Mucosa of gallbladder (tissue), 1 donor: ENCODE measurements around the gene DOHH. TPM values are rescaled to one million over a fixed set of nuclear protein-coding genes. Genes with fewer than 3 reads are reported as not detected.

ENCODE experiments used
- DNase-seq: peaks from one replicate; pipeline ENCODE4 v3.0.0-alpha.2; 2020; ENCODE audit warnings: low spot score
- total RNA-seq: library from RNA; stranded (reverse); gene quantifications from one replicate; pipeline ENCODE4 v1.2.1, GENCODE V29; 2021
- donor health status: DM: no; HTN: no; CAD: no.

The DOHH gene
- total RNA-seq, 1 donor from 2014 or later = 11.6 TPM

DNA sequence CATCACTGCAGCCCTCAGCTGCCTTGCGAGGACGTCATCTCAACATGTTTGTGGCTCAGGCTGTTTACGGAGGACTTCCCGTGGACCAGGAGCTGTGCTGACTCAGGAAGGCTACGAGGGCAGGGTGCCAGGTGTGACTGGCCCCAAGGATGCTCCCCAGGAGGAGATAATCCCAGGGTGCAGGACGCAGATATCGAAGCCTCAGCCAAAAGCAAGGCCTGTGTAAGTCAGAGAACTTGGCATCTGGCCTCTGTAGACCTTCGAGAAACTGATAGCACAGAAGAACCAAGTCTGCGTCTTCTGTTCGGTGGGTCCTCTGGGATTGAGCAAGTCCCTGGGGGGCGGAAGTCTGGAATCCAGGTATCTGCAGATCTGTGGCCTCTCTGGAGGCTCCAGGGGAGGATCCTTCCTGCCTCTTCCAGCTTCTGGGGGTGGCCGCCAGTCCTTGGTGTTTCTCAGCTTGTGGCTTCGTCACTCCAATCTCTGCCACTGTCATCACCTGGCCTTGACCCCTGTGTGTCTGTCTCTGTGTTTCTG, 2.6 kb upstream of the DOHH start:
- DNase-seq = no peak

- DNase-seq = no peak
These were observed 1.3 kb upstream of the DOHH start for GRCh38 chr19:3501780-3502179.

- DNase-seq = no peak
These were observed 591 bp downstream of the DOHH start for GRCh38 chr19:3499738-3500428.

- DNase-seq = no peak
These were observed 2.5 kb downstream of the DOHH start for GRCh38 chr19:3497757-3498520.

DNA sequence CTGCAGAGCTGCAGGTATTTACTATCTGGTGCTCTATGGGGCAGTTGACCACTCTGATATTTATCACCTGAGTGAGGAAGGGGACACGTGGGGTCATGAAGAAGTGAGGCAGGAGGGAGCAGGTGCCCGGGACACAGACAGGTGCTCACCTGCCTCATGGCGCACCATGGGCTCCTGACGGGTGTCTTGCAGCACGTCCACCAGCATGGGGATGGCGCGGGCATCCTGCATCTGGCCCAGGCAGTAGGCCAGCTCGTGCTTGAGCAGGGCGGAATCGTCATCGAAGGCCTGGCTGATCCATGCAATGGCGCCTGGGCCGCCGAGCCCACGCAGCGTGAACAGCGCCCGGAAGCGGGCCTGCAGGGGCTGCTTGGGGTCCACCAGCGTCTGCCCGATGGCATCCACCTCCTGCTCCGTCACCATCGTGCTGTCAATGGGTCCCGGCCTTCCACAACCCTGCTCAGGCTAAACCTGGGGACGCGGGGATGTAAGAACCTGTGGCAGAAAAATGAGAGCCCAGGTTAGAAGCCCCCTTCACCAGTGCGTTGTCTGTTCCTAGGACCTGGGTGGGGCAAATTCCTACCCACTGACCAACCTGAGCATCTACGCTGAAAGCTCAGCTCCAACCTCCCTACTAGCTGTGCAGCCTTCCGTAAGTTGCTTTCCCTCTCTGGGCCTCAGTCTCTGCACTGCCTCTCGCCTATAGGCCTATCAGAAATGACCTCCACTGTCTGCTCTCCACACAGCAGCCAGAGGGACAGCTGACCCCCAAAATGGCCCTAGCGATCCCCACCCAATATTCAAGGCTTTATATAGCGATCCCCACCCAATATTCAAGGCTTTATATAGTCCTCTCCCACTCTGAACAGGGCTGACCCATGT, 3.8 kb downstream of the DOHH start:
- no peak for DNase-seq

GRCh38 chr19:3494559-3494958, 5.9 kb downstream of the DOHH start:
- no peak for DNase-seq

DNA sequence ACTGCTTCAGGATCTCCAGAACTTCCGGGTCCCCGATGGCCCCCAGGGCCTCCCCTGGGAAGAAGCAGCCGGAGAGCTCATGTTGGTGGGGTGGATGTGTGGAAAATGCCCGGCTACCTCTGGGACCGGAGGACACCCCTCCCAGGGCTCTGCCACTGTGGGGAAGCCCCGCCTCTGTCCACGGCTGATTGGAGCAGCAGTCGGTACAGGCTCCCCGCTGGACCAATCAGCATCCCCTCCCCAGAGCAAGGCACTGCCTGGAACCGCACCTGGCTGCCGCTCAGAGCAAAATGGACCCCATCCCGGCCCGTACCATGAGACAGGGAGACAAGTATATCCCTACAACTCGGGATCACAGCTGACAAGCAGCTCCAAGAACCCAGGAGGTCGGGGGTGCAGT, 6.4 kb downstream of the DOHH start:
- DNase-seq = no peak

- DNase-seq = no peak
These were observed 6.8 kb downstream of the DOHH start for GRCh38 chr19:3493651-3494050.

DNA sequence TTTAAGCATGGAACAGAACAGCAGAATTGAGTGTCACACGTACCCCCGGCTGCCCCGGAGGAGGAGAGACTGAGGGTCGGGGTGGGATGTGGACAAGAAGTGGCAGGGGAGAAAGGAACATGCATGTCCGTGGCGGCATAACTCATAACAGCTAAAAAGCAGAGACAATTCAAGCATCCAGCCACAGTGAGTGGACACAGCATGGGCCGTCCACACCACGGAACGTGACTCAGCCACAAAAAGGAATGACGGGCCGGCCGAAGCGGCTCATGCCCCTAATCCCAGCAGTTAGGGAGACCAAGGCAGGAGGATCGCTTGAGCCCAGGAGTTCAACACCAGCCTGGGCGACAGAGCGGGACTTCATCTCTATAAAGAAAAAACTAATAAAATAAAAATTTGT, 7.6 kb downstream of the DOHH start:
- DNase-seq = no peak

DNA sequence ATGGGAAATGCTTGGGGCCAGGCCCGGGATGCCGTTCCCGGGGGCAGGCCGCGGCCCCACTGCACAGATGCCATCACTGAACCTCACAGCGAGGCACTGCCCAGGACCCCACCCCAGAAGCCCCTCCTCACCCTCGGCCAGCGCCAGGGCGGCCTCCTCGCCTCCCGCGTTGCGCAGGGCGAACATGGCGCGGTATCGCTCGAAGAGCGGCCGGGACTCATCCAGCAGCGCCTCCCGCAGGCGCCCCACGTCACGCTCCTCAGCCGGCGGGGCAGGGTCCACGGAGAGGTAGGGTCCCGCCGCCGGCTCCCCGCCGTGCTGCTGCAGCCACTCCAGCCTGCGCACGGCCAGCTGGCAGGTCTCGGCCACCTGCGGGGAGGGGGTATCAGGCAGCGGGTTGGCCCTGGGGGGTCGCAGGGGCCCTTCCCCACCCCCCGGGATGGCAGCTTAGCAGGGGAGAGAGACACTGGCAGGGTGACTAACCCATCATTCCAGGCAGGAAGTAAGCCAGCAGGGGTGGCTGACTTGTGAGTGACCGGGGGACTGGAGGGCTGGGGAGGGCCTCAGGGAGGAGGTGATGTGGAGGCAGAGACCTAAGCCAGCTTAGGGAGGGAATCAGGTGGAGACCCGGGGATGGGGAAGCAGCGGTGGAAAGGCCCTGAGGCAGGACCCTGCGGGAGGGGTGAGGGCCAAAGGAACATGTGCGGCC, 8.2 kb downstream of the DOHH start:
- DNase-seq = no peak

DNA sequence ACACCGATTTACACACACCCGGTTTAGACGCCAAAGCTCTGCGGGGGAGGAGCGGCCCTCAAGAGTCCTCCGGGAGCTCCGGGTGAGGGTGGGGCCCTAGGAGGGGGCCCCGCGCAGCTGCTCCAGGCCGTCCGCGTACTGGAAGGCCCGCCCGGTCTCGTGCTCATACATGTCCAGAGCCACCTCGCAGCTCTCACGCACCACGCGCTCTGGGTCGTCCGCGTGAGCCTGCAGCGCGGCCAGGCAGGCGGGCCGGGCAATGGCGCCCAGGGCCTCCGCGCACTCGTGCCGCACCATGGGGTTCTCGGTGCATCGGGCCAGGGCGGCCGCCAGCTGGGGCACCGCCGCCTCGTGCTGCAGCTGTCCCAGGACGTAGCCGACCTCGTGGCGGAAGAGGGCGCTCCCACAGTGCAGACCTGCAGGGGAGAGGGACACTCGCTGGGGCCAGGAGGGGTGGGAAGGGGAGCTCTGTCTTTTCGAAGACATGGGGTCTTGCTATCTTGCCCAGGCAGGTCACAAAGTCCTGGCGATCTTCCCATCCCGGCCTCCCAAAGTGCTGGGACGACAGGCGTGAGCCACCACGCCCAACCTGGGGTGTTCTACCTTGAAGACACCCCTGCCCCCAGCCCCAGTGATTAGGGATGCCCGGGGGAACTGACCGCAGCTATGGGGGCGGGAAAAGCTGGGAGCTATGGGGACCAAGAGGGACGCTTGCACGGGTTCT, 8.9 kb downstream of the DOHH start:
- no peak for DNase-seq

GRCh38 chr19:3483226-3483628, 17.2 kb downstream of the DOHH start, which contains the start of gene SMIM44:
TSS of gene SMIM44 (minus strand) at chr19:3483441. CDS start at chr19:3483403, 38 bp downstream.
- no peak for DNase-seq

DNA sequence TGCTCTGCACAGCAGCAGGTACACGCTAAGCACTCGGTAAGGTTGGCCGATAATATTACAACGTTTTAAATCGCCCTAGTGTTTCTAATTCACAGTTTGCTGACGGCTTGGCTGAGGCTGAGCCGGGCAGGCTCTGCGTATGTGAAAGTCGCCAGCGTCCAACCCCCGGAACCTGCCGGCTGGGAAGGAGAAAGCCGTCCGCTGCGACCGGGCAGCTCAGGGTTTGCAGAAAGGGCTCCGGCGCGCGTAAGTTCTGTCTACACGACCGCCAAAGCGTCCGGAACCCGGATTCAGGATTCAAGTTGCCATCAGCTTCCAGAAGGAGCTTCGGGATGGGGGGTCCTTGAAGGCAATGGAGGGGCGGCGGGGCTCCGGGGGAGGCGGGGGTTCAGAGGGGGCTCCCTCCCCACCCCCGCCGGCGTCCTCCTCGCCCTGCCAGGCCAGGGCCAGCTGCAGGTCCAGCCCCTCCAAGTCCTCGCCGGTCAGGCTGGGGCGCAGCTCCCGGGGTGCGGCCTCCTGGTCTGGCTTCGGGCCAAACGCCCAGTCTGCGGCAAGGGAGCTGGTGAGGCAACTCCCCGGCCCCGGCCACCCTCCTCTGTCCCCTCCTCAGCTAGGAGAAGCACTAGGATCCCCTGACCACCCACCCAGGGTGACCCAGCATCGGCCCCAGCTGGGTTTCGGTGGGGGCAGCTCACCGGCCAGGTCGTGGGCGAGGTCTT, 17.8 kb downstream of the DOHH start:
- no peak for DNase-seq

DNA sequence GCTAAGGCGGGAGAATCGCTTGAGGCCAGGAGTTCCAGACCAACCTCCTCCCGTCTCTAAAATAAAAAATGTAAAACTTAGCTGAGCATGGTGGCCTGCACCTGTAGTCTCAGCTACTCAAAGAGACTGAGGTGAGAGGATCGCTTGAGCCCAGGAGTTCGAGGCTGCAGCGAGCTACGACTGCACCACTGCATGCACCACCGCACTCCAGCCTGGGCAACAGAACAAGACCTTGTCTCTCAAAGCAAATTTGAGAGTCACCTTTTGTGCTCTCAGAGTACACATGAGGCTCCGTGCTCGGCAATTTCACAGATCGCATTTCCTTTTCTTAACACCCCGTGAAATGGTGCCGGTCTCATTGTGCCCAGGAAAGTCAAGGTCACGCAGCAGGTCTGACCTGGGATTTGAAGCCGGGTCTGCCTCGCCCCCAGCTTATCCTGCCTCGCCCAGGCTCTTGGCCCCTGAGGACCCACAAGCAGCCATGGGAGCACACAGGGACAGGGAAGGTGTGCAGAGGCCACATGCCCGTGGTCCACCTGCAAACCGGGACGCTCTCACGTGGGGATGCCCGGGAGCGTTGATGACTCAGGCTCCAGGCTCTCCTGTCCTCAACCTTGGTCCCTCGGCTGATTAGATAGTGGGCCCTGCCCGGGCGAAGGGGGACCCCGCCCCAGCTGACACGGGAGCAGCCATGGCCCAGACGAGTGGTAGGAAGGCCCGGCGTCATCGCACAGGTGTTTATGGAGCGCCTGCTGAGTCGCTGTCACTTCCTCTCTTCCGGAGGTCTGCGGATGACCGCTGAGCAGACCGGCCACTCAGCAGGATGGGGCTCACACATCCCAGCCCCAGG, 19.0 kb downstream of the DOHH start:
- DNase-seq = peak; percentile 54

GRCh38 chr19:3480383-3481091, 19.9 kb downstream of the DOHH start, which contains the start of gene SMIM24:
TSS of gene SMIM24 (minus strand) at chr19:3480525. CDS start at chr19:3480463, 62 bp downstream.
- DNase-seq = peak; percentile 87

DNA sequence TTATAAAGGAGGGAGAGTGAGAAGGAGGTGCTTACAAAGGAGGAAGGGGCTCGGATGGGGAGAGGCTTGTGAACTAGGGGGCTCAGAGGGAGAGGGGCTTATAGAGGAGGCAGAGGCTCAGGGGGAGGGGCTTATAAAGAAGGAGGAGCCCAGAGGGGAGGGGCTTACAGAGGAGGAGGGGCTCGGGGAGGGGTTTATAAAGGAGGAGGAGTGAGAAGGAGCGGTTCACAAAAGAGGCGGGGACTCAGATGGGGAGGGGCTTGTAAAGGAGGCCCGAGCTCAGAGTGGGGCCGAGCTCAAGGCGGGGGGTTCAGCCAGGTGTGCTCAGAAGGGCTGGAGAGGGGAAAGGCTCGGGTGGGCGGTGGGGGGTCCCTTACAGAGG, 20.6 kb downstream of the DOHH start:
- peak; percentile 62 for DNase-seq

- DNase-seq = peak; percentile 72
These were observed 21.2 kb downstream of the DOHH start for GRCh38 chr19:3479177-3479833.
